ENCODE results near the gene INS. TPM values are rescaled to one million over a fixed set of nuclear protein-coding genes. Genes with fewer than 3 reads are reported as not detected.

Gene INS
- total RNA-seq, 1 donor, result not detected

GRCh38 chr11:2138431-2139122, 22.4 kb downstream of the INS start:
- H3K4me3 ChIP-seq (ENCODE audit: low read depth, low read length), result no peak overlapping the region

GRCh38 chr11:2138068-2138430, 23.0 kb downstream of the INS start:
- DNase-seq (ENCODE audit: low read depth), result no peak
- H3K4me3 ChIP-seq (ENCODE audit: low read depth, low read length), result no peak overlapping the region
- TF ChIP-seq CTCF (IDR thresholded peaks at IDR 0.05; ENCODE audit: insufficient read depth, low read length), result no peak

More at GRCh38 chr11:2138431-2139122, 22.4 kb downstream of the INS start:
- no peak for DNase-seq (ENCODE audit: low read depth)
- no peak for TF ChIP-seq CTCF (IDR thresholded peaks at IDR 0.05; ENCODE audit: insufficient read depth, low read length)

GRCh38 chr11:2137202-2138067, 23.6 kb downstream of the INS start:
- no peak overlapping the region for H3K4me3 ChIP-seq (ENCODE audit: low read depth, low read length)
- DNase-seq (ENCODE audit: low read depth), result peak; percentile 11
- TF ChIP-seq CTCF (IDR thresholded peaks at IDR 0.05; ENCODE audit: insufficient read depth, low read length), result no peak

- DNase-seq (ENCODE audit: low read depth), result no peak
- no peak overlapping the region for H3K4me3 ChIP-seq (ENCODE audit: low read depth, low read length)
- no peak for TF ChIP-seq CTCF (IDR thresholded peaks at IDR 0.05; ENCODE audit: insufficient read depth, low read length)
Observed at GRCh38 chr11:2136952-2137201, 24.1 kb downstream of the INS start.

- no peak overlapping the region for H3K4me3 ChIP-seq (ENCODE audit: low read depth, low read length)
- TF ChIP-seq CTCF (IDR thresholded peaks at IDR 0.05; ENCODE audit: insufficient read depth, low read length), result no peak
- DNase-seq (ENCODE audit: low read depth), result no peak
Observed at GRCh38 chr11:2136209-2136951, 24.6 kb downstream of the INS start.

GRCh38 chr11:2135648-2136201, 25.3 kb downstream of the INS start:
- no peak for TF ChIP-seq CTCF (IDR thresholded peaks at IDR 0.05; ENCODE audit: insufficient read depth, low read length)
- H3K4me3 ChIP-seq (ENCODE audit: low read depth, low read length), result no peak overlapping the region
- DNase-seq (ENCODE audit: low read depth), result no peak
